K562 (cell line): ENCODE data around the gene WWOX. TPM values are rescaled to one million over a fixed set of nuclear protein-coding genes. Genes with fewer than 3 reads are reported as not detected.

Experiments
- ATAC-seq: fragments of 200-7000 bp; cut with Tn5 transposase; 3 replicates; pipeline ENCODE4 v1.9.1; 2020; ENCODE audit warnings: moderate library complexity
- BruUV-seq: library from RNA; stranded (reverse); fragments of 400-500 nt; replicated peaks from 2 replicates; lab custom pipeline; 2021; lab: Mats Ljungman, UMichigan
- CTCF ChIA-PET: fragments of 300-600 bp; formaldehyde crosslinking; extraction: SDS; loops from one replicate; lab custom pipeline; 2021; ENCODE audit warnings: low intra/inter-chr PET ratio; lab: Yijun Ruan, JAX
- POLR2A ChIA-PET: fragments of 300-600, 350-650 bp; sonication (Branson Sonifier 250); formaldehyde crosslinking; extraction: SDS; loops from one replicate; lab custom pipeline; 2021; ENCODE audit warnings: antibody characterized with exemption, inconsistent platforms; lab: Yijun Ruan, JAX
- DNase-seq, 4 experiments: peaks; one replicate each; pipeline versions ENCODE4 v3.0.0 to v3.0.0-alpha.2; 2011 to 2018; ENCODE audit warnings: low spot score in 3 of 4, mixed read lengths in 3 of 4; ENCODE audit errors: extremely low read depth in 1 of 4
- FAIRE-seq: peaks from 2 replicates; lab custom pipeline; 2011; peaks lifted over from hg19 to GRCh38; lab: Jason Lieb, UNC
- H2AFZ ChIP-seq: 2 replicates; pipeline ENCODE4 v1.6.0; 2011; ENCODE audit warnings: low read depth, low read length, control low read depth, inconsistent platforms
- H3K27ac ChIP-seq: fragments of 200-600 bp; 3 replicates; pipeline ENCODE4 v1.8.0; 2011; ENCODE audit warnings: low read depth, mild to moderate bottlenecking, control low read depth, inconsistent platforms, low read length, moderate library complexity, mixed read lengths; ENCODE audit errors: extremely low read depth
- H3K27me3 ChIP-seq, 2 experiments: fragments of 300-600 bp in 1 of 2; 2 replicates in 1 of 2; 3 replicates in 1 of 2; pipeline versions ENCODE4 v1.6.0 to v1.8.0; 2011; ENCODE audit warnings: inconsistent platforms in 2 of 2, low read length in 2 of 2, mild to moderate bottlenecking in 1 of 2, mixed read lengths in 1 of 2, moderate library complexity in 1 of 2; ENCODE audit not compliant: control insufficient read depth in 2 of 2, insufficient read depth in 2 of 2
- H3K36me3 ChIP-seq: fragments of 300-600 bp; 3 replicates; pipeline ENCODE4 v1.8.0; 2011; ENCODE audit warnings: mild to moderate bottlenecking, low read length, inconsistent platforms; ENCODE audit not compliant: control insufficient read depth, insufficient read depth
- H3K4me1 ChIP-seq, 2 experiments: fragments of 200-600 bp in 1 of 2; replicated peaks in 1 of 2; 2 replicates in 1 of 2; 3 replicates in 1 of 2; pipeline versions ENCODE4 v1.5.1 to v1.8.0; 2011; ENCODE audit warnings: inconsistent platforms in 2 of 2, low read length in 2 of 2, mild to moderate bottlenecking in 1 of 2, mixed read lengths in 1 of 2, moderate library complexity in 1 of 2; ENCODE audit not compliant: control insufficient read depth in 2 of 2, insufficient read depth in 2 of 2
- H3K4me2 ChIP-seq: 2 replicates; pipeline ENCODE4 v1.6.1; 2011; ENCODE audit warnings: low read length, control low read depth, inconsistent platforms, mixed read lengths; ENCODE audit not compliant: insufficient read depth
- H3K4me3 ChIP-seq: fragments of 200-600 bp; sonication (generic), shearing (Covaris generic); 2 replicates; pipeline ENCODE4 v1.5.1; 2016; ENCODE audit warnings: control low read depth, inconsistent platforms
- H3K79me2 ChIP-seq: fragments of 200-600 bp; 3 replicates; pipeline ENCODE4 v1.8.0; 2011; ENCODE audit warnings: low read length, inconsistent platforms; ENCODE audit not compliant: control insufficient read depth, insufficient read depth
- H3K9ac ChIP-seq, 2 experiments: 2 replicates each; pipeline versions ENCODE4 v1.6.0 to v1.6.1; 2011; ENCODE audit warnings: low read depth in 2 of 2, low read length in 2 of 2, control low read depth in 1 of 2, inconsistent platforms in 1 of 2, mild to moderate bottlenecking in 1 of 2, mixed read lengths in 1 of 2; ENCODE audit not compliant: insufficient read depth in 1 of 2
- H3K9me1 ChIP-seq: one replicate; pipeline ENCODE4 v1.6.0; 2011; ENCODE audit warnings: inconsistent platforms, mild to moderate bottlenecking, low read length, moderate library complexity; ENCODE audit not compliant: control insufficient read depth, insufficient read depth
- H3K9me3 ChIP-seq: replicated peaks from 2 replicates; pipeline ENCODE4 v1.5.1; 2011; ENCODE audit warnings: low read depth, low read length, inconsistent platforms; ENCODE audit not compliant: control insufficient read depth, insufficient read depth
- H4K20me1 ChIP-seq: replicated peaks from 2 replicates; pipeline ENCODE4 v1.6.1; 2011; ENCODE audit warnings: low read length, inconsistent platforms, mixed read lengths; ENCODE audit not compliant: control insufficient read depth, insufficient read depth
- EGR1 ChIP-seq: fragments of 450-650 bp; conservative IDR thresholded peaks from 2 replicates; pipeline ENCODE4 v1.6.1; 2017; ENCODE audit warnings: mild to moderate bottlenecking
- PKNOX1 ChIP-seq: fragments of 450-650 bp; IDR thresholded peaks from 2 replicates; pipeline ENCODE4 v1.6.1; 2016
- SAFB ChIP-seq: fragments of 200-400 bp; formaldehyde crosslinking; IDR thresholded peaks from 2 replicates; pipeline ENCODE4 v1.6.1; 2017; ENCODE audit warnings: low read depth, low read length, borderline replicate concordance
- SIX5 ChIP-seq, 2 experiments: IDR thresholded peaks; 2 replicates each; pipeline ENCODE4 v1.6.1; 2011; ENCODE audit warnings: low read length in 2 of 2, borderline replicate concordance in 1 of 2, low read depth in 1 of 2, mild to moderate bottlenecking in 1 of 2, moderate library complexity in 1 of 2; ENCODE audit not compliant: insufficient read depth in 1 of 2
- THAP12 ChIP-seq: fragments of 250-450 bp; sonication (Bioruptor Pico); IDR thresholded peaks from 2 replicates; pipeline ENCODE4 v1.9.0; 2021; ENCODE audit warnings: mild to moderate bottlenecking, inconsistent platforms
- ZFP91 ChIP-seq: sonication (generic); formaldehyde crosslinking; IDR thresholded peaks from 2 replicates; pipeline ENCODE4 v1.8.0; 2022; ENCODE audit warnings: mild to moderate bottlenecking, missing genetic modification reagents
- ZNF224 ChIP-seq: sonication (generic); formaldehyde crosslinking; IDR thresholded peaks from 2 replicates; pipeline ENCODE4 v1.8.0; 2022; ENCODE audit warnings: mild to moderate bottlenecking, missing genetic modification reagents
- WGBS: fragments of 100-300 bp; shearing (Covaris generic); methylation state at CpG from one replicate; pipeline ENCODE4 v1.1.6; 2016; ENCODE audit warnings: low coverage, mixed read lengths; ENCODE audit not compliant: insufficient coverage; ENCODE audit errors: missing lambda C conversion rate; 5-methylcytosine and 5-hydroxymethylcytosine counted together
- in situ Hi-C: fragments of 300-500 bp; cut with MboI; formaldehyde crosslinking; loops from 4 replicates; pipeline ENCODE4 v1.15.0; 2018; ENCODE audit warnings: inconsistent platforms, mixed read lengths
- intact Hi-C: fragments of 100-400 bp; cut with micrococcal nuclease; formaldehyde crosslinking; loops from 2 replicates; pipeline ENCODE4 v1.14.2; 2022
- polyA plus RNA-seq, 8 experiments: library from polyadenylated mRNA; depleted of rRNA in 4 of 8; stranded (reverse) in 5 of 8; unstranded in 3 of 8; fragments of >200 nt; fragmentation: Nextera tagmentation in 2 of 8; fragmentation: Illumina TruSeq in 1 of 8; extraction: Ambion mirVana in 2 of 8; extraction: Trizol in 1 of 8; gene quantifications; 2 replicates each; pipeline versions ENCODE4 v1.2.1 to v1.2.3, GENCODE V29; 2011 to 2014; ENCODE audit warnings: inconsistent platforms in 1 of 8, missing spikeins in 1 of 8
- total RNA-seq, 7 experiments: library from RNA; depleted of rRNA in 6 of 7; stranded (reverse); fragments of >200 nt in 6 of 7; fragmentation: Illumina TruSeq in 2 of 7; extraction: Trizol in 2 of 7; gene quantifications; 2 replicates each; pipeline versions ENCODE4 v1.2.1 to v1.2.3, GENCODE V29; 2011 to 2021; ENCODE audit warnings: low replicate concordance in 1 of 7

Gene WWOX
- total and polyA plus RNA-seq, 9 of the 15 experiments (the other 6 are each of a cell fraction or from before 2014, with no cell fraction given) = 1.6 to 22.7 (median 8.1) TPM

- TF ChIP-seq ZFP91 (CRISPR knock-in tag) = no peak
These were observed 546.2 kb downstream of the WWOX start (continued) for GRCh38 chr16:78645657-78646056.

- Histone ChIP-seq H3K27ac (no peak overlapping the region), H3K4me2 (no peak overlapping the region), H4K20me1 (no peaks in the 10 kb centered on the region), H3K4me1 (no peaks in the 10 kb centered on the region), H3K27me3 (peaks cover 11 to 17% of the 10 kb centered on the region in 2 experiments; a peak in 3 of 5 replicates), H3K9me3 (no peaks in the 10 kb centered on the region), H3K9me1 (no peaks in the 10 kb centered on the region), H2AFZ (no peak overlapping the region), H3K4me3 (no peak overlapping the region)
- no peak for ATAC-seq
- BruUV-seq = no TSS peak
- WGBS = 0% methylated on average over 3 of the region's 3 CpGs
- POLR2A ChIA-PET = no interaction called here
- DNase-seq = no peak
- TF ChIP-seq ZNF224 (CRISPR knock-in tag) (no peak), SAFB (no peak), SIX5 (IDR thresholded peaks at IDR 0.05; ENCODE audit: borderline replicate concordance in 1 of 2, insufficient read depth in 1 of 2, low read depth in 1 of 2, low read length in 2 of 2) (no peak), PKNOX1 (no peak), THAP12 (CRISPR knock-in tag) (no peak), EGR1 (no peak)
- TF ChIP-seq, all 486 proteins: peak for 0
- Histone ChIP-seq H3K36me3 (no peaks in the 10 kb centered on the region; the same call in 2 of the 3 replicates), H3K9ac (no peak overlapping the region), H3K79me2 (no peaks in the 10 kb centered on the region)
- CTCF ChIA-PET = no interaction called here
- intact Hi-C loops (no loop called here), in situ Hi-C loops (no loop called here)
- FAIRE-seq = no peak
These were observed 547.6 kb downstream of the WWOX start for GRCh38 chr16:78647019-78647418.
